GM21423 (cell line): ENCODE measurements around the gene FAM20A.
"Not testable (repeated sequence)": the region's sequence is repeated elsewhere in the genome, so short reads cannot be mapped to it uniquely, and the experiment has no call there.

ENCODE experiments used
- ATAC-seq: cut with Tn5 transposase; IDR thresholded peaks from one replicate; pipeline ENCODE4 v1.9.1; 2021; ENCODE audit warnings: mild to moderate bottlenecking, moderate library complexity; ENCODE audit not compliant: unreplicated experiment

FAM20A gene

DNA sequence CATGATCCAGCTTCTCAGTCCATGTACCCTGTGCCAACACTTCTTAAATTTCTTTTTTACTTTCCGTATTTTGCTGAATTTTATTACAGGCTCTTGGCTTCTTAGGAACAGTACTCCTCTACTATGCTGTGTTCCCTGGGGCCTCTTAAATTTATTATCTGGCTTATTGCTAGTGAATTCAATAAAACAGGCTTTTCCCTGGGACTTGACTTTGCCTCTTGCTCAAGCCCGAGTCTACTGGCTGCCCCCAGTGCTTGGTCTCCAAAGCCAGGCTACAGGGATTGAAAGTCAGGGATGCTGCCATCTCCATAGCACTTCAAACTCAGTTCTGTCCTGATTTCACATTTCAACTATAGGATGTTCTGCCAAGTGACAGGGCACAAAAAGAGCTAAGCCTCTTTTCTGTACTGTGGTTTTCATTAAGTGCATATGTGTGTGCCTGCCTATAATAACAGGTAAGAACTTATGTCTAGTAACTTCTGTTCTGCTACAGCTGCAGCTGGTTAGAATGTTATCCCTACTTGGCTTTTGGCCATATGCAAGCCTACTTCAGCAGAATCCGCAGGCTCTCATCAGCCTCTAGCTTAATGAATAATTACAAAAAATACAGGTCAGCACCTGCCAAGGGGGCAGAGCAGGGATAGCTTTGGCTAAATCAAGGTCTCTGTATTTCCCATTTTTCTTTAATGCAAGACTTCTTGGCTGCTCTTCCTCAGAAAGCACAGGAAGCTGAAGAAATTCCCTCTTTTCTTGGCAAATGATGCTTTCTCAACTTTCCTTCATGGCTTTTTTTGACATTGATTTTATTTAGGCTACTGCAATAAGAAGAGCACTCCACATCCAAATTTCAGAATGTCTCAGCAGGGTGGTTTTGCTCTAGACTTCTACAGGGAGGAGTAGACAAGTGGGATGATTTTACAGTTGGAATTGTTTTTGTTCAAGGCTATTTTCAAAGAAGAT is 8.2 kb downstream of the FAM20A start:
- ATAC-seq: no peak

DNA sequence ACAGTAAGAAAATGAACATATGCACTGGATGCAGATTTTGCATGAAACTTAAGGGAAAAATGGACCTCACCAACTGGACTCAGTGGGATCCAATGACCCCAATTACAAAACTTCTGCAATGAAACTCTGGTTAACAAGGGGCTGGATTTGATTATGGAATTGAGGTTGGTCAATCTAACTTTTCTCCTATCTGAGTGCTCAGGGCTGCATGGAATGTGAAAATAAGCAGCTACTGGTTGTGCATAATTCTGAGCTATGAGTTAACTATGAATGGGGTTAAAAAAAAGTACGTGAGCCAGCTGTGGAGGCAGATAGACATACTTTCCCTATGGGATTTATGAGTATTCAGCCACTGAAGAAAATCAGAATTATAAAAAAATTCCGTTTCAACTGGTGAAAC is 9.2 kb downstream of the FAM20A start:
- no peak for ATAC-seq

DNA sequence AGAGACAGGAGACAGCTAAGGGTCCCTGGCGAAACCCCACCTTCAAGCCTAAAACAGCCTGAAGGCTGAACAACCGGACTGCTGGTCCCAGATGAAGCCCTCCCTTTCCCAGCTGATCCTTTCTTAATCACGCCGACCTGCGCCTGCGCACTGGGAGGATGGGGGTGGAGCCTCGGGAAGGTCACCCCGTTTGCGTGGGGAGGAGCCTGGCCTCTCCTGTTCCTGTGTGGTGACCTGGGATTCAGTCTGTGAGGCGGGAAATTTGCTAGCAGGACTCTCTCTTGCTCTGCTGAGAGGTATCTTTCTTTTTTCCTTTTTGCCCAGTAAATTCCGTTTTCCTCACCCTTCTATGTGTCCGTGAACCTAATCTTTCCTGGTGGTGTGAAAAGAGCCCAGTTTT is 9.6 kb downstream of the FAM20A start:
- no peak for ATAC-seq

DNA sequence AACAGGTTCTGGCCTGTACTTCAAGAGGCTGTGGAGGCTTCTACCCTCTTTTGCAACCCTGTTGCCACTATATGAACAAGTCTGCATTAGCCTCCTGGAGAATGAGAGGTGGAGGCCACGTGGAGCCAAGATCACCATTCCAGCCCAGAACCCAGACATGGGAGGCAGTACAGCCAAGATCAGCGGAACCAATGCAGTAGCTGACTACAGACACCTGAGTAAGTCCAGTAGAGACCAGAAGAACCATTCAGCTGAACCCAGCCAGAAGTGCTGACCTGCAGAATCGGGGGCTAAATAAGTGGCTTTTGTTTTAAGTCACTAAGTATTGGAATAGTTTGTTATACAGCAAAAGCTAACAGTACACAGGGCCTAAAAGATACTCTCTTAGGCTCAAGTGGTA is 12.1 kb downstream of the FAM20A start:
- ATAC-seq: no peak

DNA sequence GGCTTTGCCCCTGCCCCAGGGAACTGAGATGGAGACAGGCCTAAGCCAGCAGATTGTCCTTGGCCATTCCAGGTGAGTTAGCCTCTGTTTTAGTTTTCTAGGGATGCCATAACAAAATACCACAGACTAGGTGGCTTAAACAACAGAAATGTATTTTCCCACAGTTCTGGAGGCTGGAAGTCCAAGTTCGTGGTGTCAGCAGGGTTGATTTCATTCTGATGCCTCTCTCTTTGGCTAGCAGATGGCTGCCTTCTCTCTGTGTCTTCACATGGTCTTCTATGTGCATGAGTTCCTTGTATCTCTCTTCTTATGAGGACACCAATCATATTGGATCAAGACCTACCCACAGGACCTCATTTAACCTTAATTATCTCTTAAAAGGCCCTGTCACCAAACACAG is 12.8 kb downstream of the FAM20A start:
- no peak for ATAC-seq

DNA sequence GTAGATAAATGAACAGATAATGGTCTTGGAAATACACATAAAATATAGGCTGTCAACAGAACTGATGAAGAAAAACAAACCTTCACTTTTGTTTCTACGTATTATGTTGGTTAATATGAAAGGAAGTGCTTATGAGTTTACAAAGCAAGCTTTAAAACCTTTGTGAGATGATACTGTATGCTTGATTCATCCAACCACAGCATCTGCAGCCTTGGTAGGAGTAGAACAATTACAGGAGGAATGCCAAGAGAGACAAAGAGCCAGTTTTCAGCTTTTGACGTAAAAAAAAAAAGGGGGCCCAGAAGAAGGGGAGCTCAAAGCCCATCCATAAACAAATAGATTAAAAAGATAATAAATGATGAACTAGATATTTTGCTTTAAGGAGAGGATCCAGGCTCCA is 13.3 kb downstream of the FAM20A start:
- ATAC-seq: no peak

DNA sequence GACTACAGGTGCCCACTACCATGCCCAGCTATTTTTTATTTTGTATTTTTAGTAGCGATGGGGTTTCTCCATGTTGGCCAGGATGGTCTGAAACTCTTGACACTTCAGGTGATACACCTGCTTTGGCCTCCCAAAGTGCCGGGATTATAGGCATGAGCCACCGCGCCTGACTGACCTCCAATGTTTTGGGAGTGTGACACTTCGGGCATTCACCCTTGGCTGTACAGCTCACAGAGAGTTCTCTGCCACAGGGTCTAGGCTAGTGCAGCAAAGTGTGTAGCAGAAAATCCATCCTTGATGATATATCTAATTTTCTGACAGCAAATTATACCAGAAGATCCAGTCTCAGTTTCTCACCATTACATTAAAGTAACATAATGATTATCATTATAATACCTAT is 14.1 kb downstream of the FAM20A start:
- no peak for ATAC-seq

DNA sequence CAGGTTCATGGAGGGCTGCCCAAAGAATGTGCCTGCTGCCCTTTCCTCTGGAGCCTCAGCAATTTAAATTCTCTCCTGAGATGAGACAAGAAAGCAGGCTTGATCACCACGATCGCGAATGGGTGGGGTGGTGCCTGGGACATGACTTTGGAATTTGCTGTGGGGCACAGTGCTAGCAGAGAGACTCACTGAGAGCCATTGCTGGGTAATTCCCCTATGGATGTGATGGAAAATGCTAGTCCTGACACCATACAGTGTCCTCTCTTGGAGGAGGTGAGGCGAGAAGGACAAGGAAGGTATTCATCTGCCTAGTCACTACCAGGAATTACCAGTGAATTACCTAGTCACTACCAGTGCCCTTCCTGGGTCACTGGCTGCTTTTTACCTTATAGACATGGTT is 15.5 kb downstream of the FAM20A start:
- no peak for ATAC-seq

DNA sequence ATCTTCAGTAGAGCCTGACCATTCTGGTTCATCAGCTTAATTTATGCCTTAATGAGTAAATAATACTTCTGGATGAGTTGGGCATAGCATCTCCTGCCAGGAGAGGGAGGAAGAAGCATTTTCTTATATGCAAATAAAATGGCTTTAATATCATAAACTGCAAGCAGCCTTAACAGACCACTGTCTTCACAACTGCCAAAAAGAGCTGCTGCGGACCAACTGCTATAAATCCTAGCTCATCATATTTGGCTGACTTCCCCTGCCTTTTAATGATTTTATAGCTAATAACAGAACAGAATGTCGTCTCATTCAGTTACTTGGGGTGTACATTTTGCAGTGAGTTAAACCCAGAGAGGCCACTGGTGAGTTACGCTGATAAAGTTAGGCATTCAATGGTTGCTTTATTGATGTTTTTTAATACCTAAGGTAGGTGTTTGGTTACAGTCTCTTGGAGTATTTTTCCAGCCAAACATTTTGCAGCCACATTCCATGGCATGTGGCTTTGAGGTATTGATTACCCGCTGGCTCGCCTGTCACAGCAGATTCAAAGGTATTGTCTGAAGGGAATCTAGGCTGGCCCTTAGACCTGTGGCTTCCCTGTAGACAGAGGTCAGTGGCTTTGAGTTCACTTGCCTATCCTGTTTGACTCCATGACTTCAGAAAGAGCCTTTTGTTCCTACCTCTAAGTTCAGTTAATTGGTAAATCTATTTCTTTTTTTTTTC is 16.4 kb downstream of the FAM20A start:
- ATAC-seq: no peak

DNA sequence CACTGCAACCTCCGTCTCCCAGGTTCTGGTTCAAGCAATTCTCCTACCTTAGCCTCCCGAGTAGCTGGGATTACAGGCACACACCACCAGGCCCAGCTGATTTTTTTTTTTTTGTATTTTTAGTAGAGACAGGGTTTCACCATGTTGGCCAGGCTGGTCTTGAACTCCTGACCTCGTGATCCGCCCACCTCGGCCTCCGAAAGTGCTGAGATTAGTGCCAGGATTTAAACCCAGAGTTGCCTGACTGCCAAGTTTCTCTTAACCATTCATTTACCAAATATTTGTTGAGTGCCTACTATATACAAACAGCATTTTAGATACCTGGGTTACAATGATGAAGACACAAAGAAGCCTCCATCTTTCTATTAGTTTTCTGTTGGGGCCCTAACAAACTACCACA is 18.3 kb downstream of the FAM20A start:
- not testable (repeated sequence) for ATAC-seq

DNA sequence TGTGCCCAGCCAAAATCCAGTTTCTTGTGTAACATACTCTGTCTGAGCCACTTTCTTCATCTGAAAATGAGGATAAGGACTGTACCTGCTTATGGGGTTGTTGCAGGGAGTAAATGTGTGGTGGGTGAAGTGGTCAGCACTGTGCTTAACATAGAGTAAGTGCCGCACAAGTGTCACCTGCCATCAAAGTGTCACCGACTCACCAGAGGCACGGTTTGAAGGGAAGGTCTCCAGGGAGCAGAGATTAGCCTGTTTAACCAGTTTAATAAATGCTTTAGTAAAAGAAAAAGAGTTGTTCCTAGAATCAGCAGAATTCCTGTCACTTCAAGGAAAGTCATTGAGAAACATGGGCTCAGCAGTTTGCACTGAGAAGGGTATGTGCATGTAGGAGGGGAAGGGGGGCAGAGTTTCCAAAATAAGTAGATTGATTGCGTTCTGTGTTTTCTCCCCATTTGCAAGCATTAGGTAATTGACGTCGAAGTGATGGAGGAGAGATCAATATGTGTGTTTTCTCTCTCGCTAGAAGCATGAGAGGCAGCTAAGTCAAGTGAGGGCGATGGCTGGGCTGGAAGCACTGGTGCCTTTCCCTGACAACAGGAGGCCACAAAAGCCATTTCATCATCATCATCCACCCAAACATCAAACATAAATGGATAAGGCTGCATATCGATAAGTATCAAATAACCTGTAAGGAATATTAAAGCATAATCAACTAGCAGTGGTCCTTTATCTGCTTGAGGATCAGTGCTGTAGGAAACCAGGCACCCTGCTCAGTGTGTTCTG is 19.1 kb downstream of the FAM20A start:
- no peak for ATAC-seq

DNA sequence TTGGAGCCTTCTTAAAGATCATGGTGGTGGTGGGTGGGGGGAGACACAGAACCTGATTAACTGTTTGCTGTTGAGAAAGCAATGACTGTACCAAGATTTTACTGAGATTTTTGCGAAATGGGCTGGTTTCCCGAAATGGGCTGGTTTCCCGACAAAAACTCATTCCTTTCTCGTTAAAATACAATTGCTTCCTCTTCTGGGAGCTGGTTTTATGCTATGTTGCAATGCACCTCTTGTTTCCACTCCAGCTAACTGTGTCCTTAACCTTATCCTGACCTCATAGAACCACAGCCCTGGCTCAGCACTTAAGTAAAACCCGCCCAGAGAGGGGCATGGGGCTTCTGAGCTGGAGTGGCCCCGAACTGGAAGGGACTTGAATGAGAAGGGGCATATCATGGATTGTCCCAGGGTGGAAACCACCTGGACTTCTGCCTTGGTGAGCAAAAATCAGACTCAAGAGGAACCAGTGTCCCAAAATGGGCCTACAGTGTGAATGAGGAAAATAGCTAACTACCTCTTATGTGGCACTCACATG is 20.9 kb downstream of the FAM20A start:
- no peak for ATAC-seq

DNA sequence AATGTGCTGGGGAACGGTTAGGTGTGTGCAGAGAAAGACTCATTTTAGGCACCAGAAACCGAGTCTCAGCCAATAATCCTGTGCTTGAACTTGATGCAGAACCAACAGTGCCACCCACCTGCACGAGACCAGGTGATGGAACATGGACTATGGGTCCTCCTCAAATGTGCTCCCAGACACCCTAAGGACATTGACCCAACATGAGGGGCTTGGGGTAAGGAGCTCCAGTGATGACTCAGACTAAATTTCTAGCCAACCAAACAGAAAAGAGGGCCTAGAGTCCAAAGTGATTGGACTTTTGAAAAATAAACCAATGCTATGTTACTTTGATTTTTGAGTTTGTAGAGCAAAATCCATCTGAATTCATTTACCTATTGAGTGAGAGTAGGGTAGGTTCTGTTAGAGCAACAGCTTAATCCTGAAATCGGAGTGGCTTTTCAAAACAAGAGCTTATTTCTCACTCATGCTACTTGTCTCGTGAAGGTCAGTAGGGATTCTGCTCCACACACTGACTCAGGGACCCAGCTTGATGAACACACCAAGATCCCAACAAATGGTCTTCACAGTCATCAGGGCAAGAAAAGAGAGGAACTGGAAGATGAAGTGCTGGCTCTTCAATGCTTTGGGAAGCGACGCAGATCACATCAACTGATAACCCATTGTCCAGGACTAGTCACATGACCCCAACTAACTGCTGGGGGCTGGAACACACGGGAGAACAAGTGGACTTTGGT is 21.8 kb downstream of the FAM20A start:
- ATAC-seq: no peak

DNA sequence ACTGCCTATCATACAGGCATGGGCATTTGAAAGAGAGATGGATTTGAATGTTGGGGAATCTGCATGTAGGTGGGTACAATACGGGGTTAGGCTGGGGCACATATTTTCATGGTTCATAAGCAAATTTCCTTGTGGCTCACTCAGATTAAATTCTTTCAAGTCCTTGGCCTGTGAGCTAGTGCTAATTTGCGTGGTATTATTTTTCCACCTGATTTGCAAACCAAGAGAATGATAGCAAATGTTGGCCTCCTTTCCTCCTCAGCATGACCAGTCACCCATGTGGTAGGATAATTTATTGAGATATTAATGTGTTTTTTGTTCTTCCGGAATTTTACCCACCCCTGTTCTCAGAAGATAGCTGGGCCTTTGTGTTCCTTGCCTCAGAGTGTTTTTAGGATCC is 22.9 kb downstream of the FAM20A start:
- no peak for ATAC-seq

DNA sequence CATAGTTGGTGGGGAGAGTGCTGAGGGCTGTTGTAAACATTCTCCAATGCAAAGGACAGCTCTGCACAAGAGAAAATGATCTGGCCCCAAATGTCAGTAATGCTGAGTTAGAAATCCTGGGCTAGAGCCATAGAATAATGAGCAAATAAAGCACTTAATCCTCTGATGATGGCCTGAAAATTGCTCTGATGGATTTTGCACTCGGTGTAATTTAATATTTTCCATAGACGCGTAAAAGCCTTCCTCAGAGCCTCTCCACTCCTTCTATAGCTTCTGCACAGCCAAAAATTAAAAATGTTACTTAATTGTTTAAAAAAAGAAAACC is 23.7 kb downstream of the FAM20A start:
- ATAC-seq: no peak

DNA sequence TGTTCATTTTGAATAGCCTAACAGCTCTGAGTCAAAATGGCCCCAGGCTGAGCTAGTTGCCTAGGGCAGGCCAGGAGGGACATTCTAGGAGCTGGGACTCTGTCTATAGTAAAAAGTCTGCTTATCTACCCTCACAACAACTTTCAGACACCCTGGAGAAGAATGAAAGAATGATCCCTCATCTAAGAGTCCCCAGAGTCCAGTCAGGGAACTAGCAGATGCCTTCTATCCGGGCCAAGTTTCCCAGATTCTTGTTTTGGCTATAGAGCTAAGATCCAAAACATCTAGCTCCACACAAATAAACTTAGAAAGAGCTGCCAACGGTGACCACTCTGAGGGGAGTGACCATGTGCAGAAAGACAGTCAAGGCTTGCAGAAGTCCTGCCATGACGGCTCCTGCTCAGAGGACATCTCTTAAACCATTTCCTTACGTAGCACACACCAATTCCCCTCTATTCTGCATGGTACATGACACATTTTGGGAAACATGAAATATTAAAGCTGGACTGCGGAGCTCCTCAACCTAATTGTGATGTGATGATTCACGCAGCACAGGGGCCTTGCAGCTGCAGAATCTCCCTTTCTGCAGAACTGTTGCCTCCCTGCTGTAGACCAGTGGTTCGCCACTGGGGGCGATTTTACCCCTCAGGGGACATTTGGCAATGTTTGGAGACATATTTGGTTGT is 24.2 kb downstream of the FAM20A start:
- no peak for ATAC-seq

DNA sequence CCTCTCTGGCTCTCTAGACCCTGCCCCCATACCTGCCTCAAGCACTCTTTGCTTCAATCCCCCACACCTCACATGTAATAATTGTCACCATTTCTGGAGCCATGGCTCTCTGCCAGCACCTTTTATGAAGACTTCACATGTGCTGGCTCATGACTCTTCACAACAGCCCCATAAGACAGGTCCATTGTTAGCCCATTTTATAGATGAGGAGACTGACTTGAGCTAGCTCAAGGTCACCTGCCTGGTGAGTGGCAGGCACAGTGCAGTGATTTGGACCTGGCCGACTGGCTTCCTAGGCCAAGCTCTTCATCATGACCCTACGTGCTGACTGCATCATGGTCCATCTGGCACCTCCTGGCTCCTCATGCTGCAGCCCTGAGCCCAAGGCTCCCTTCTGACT is 25.0 kb downstream of the FAM20A start:
- ATAC-seq: no peak

DNA sequence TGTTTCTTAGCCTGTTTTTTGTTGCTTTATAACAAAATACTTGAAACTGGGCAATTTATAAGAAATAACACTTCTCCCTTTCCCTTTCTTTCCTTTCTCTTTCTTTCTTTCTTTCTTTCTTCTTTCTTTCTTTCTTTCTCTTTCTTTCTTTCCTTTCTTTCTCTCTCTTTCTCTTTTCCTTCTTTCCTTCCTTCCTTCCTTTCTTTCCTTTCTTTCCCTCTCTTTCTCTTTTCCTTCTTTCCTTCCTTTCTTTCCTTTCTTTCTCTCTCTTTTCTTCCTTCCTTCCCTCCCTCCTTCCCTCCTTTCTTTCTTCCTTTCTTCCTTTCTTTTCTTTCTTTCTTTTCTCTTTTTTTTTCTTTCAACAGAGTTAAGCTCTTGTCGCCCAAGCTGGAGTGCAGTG is 27.8 kb downstream of the FAM20A start:
- ATAC-seq: no peak

DNA sequence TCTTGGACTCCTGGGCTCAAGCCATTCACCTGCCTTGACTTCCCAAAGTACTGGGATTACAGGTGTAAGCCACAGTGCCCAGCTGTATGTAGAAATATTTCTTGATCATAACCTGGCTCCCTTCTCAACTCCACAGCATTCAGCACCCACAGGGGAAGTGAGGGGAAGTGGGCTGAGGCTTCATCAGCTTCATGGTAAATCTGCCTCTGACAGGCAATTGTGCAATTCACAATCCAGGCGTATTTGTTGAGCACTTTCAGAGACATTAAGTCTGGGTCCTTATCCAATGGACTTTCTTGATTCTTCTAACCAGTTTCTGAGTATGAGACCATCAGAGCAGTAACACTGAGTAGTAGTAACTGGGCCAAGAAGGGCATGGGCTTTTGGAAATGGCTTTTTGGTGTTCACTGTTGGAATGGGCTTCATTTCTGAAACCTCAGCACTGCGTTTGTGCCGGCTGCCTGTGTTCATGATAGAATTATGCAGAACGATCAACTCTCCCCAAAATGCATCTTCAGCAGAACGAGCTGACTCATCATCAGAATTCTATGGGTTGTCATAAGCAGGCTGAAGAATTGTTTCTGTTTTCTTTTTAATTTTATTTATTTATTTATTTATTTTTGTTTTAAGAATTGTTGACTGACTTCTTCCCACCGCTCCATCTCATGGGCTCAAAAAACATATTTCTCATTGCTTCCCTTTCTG is 28.9 kb downstream of the FAM20A start:
- no peak for ATAC-seq
